Urothelium cell line (cell line): Measurements from ENCODE around the gene CST9.
"Not testable (repeated sequence)": the region's sequence is repeated elsewhere in the genome, so short reads cannot be mapped to it uniquely, and the experiment has no call there.

ENCODE experiments used
- DNase-seq: peaks from one replicate; pipeline ENCODE4 v3.0.0; 2011; ENCODE audit warnings: low spot score, mixed read lengths
- FAIRE-seq: peaks from 2 replicates; lab custom pipeline; 2011; peaks lifted over from hg19 to GRCh38; lab: Jason Lieb, UNC

The CST9 gene

GRCh38 chr20:23637282-23638221 is 31.8 kb upstream of the CST9 start, which contains the start of gene CST3:
Gene CST3, minus strand, starts transcription at chr20:23637955. Its CDS starts 93 bp downstream, at chr20:23637862.
- DNase-seq, result peak; percentile 91
- FAIRE-seq, result no peak

DNA sequence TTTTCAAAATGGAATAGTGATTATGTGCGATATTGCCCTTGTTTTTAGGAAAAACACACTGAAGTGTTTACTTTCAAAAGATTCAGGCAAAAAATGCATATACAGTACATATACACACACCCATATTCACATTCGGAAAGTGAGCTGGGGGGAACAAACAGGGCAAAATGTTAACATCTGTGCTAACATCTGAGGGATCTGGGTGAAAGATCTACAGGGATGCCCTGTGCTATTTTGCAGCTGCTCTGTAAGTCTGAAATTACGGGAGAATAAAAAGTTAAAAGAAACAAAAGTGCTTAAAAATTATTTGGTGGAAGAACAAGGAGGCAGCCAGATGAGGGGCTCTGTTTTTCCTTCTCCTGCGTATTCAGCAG is 31.2 kb upstream of the CST9 start:
- no peak for DNase-seq
- no peak for FAIRE-seq

- FAIRE-seq (no peak), DNase-seq (no peak)
Measured at GRCh38 chr20:23636182-23636907, 30.6 kb upstream of the CST9 start.

DNA sequence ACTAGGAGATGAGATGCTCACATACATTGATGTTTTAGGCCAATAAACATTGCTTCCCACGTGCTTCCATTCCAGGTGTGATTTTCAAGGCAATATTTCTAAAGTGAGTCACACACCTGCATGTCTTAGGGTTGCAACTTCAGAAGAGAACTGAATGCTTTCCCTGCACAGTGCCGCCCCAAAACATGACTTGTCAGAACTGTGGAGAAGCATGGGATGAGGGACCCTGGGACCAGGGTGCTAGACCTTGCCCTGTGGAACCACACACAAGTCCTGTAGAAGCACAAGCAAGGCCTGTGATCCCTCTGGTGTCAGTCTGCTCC is 30.0 kb upstream of the CST9 start:
- FAIRE-seq, result peak; percentile 42
- DNase-seq, result not testable (repeated sequence)

- DNase-seq, result no peak
- FAIRE-seq, result peak; percentile 17
Measured at GRCh38 chr20:23634985-23635767, 29.5 kb upstream of the CST9 start.

DNA sequence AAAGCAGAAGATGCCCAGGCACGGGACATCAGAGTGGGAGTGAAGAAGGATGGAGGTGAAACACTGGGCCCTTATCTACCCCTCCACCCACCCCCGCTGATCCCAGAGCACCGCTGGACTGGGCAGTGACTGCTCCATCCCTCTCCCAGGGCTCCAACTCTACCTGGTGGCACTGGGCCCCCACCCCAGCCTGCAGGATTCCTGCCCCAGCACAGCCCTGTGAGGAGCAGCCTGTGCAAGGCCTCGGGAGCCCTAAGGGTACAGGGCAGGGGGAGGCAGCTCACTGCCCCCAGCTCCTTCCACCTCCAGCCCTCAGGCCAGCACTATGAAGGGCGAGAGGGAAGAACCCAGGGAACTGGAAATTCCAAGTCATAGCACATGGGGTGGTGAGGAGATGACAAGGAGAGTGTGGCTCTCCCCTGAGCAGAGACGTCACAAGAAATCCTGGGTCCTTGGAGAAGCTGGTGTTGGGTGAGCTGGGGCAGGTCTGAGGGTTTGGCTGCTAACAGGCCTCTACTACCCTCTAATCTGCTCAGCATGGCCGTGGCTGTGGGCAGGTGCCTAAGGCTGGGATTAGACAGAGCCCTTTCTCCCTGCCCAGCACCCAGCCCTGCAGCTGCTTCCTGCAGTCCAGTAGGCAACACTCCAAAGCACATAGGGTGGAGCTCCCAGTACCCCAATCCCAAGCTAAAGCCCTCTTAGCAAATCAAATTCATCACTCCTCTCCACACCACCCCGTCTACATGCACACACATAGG is 28.5 kb upstream of the CST9 start:
- FAIRE-seq (no peak), DNase-seq (no peak)

DNA sequence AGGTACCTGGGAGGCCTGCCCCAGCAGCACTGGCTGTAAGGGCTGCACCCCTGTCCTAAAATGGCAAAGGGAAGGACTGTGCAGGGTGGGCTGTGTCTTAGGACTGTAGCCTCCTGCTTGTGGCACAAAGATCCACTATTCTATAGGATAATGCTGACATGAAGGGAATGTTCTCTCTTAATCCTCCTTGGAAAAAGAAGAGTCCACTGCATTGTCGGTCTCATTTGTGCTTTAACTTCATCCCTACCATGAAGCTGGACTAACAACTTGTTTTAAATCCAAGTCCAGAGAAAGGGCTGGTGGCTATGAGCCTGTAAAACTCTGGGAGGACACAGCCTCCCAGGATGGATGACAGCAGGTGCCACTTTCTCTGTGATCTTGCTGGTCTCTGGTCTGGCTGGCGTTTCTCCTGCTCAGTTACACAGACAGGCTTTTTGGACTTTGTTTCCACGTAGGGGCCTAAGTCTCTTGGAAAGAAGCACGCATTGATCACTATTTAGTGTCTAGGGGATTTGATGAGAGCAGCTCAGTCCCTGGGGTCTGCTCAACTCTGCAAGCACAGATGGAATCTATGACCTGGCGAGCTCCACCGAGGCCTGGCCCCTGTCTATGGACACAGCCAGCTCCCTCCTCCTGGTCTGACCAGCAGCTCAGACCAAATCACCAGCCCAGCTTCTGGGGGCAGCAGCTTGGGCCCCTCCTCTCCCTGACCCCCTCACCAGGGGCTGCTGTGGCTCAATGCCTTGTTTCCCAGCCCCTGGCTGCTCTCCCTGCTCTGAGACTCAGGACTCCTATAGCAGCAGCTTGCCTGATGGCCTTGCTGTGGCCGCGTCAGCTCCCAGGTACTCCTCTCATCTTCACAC is 27.2 kb upstream of the CST9 start:
- DNase-seq (no peak), FAIRE-seq (no peak)

DNA sequence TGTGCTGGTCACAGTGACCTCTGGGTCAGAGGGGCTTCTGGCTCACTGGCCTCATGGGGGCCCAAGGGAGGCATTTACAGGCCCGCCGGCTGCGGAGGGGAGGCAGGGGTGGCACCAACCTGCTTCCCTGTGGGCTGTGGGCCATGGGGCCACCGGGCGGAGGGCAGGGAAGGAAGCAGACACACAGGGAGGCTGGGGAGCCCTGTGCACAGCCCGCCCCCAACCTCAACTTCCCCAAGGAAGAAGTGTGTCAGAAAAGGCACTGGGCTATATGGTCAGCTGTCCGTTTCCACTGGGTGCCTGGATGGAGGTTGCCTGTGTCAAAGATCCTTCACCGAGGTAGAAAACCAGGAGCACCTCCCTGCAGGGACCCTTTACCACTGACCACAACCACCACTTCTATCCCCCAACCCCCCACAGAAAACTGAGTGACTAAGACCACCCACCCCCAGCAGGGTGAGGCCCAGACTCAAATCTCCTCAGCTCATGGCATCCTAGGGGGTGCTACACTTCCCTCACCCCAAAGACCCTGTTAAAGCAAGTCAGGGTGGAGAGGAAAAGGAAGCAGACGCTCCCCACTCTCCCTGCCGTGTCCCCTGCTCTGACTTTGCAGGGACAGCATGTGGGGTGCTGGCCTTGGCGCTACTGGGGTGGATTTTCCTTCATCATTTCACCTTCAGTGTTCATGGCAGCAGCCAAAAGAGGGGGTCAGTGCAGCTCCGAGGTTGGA is 26.4 kb upstream of the CST9 start:
- no peak for FAIRE-seq
- no peak for DNase-seq

DNA sequence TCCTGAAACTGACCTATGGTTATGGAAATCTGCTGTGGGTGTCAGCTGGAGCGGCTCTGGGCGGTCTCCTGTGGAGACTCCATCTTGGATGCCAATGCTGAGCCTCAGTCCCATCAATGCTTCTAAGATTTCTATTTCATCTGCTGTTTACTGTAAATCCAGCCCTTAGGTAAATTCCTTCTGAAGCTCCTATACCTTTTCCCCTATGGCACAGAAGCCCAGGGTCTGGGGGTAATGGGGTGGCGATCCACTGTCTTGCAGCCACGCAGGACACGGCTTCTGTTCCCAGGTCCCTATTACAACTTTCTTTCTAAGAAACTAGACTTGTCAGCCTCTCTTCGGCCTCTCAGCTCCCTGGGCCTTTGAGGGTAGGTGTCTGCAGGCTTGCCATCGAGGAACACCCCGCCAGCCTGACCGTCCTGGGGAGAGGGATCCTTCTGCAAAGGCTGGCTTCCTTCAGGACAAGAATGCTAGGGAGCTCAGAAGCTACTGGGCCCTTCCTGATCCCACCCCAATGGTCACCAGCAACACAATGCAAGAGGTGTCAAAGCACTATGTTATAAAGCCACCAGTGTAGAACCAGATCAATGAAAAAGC is 25.6 kb upstream of the CST9 start:
- DNase-seq (no peak), FAIRE-seq (no peak)

DNA sequence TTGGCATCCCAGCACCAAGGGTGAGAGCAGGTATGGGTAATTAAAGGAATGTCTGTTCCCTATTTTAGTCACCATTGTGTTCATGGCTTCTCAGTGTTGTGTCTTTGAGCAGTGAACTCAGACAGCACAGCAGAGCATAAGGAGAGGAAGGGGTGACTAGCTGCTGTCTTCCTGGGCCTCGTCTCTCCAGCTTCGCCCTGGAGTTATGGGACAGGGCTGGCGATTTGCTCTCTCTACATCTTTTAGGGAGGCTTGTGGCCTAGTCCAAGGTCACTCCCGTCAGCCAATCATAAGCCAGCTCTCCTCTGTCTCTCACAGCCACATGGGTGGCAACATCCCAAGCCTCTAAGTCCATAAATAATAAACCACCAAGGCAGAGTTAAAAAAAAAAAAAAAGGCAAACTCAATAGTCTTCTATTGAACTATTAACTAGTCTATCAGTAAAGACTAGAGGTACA is 24.7 kb upstream of the CST9 start:
- FAIRE-seq, result no peak

GRCh38 chr20:23629542-23630391 is 24.1 kb upstream of the CST9 start:
- no peak for DNase-seq

More for the DNA sequence above, 24.7 kb upstream of the CST9 start:
- DNase-seq, result no peak

GRCh38 chr20:23629017-23629541 is 23.4 kb upstream of the CST9 start:
- DNase-seq, result peak; percentile 81
- no peak for FAIRE-seq

More at GRCh38 chr20:23629542-23630391, 24.1 kb upstream of the CST9 start:
- no peak for FAIRE-seq

DNA sequence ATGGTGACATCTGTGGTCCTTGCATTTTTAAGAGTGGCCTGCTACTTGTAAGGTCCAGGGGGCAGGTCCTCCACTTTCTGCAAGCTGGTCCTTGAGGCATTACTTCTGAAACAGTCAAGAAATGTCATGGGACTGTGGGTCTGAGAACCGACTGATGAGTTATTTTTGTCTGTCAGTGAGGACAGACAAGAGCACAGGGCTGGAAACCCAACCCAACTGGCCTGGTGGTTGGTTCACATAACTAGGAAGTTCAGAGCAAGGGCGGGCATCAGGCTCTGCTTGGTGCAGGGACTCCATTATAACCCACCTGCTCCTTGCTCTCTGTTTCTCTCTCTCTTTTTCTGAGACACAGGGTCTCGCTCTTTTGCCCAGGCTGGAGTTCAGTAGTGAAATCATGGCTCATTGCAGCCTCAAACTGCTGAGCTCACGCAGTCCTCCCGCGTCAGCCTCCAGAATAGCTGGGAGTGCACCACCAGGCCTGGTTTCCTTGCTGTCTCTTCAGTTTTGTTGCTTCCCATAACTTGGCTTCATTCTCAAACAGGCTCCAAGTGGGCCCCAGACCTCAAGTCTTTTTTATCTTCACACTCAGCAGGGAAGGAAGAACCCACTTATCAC is 22.8 kb upstream of the CST9 start:
- FAIRE-seq (no peak), DNase-seq (no peak)

GRCh38 chr20:23627501-23627900 is 21.8 kb upstream of the CST9 start:
- DNase-seq (no peak), FAIRE-seq (no peak)

DNA sequence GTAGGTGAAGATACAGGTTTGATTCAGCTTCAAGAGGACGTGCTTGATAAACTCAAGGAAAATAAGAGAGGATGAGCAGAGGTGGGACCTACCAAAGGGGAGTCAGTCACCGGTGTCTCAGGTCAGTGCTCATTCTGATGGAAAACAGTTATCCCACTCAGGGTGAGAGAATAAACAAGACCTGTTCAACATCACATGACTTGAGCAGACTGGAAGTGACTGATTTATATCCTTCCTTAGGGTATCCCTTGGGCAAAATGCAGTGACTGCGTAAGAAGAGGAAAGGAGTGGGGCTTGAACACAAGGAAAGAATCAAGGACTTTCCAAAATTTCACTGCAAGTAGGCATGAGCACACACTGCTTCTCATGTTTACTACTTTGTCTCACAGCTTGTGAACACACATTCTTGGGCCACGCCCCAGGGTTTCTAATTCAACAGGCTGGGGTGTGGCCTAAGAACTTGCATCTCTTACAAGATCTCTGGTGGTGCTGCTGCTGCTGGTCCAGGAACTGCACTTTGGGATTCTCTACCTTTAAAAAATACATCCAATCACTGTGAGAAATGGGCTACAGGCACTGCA is 20.4 kb upstream of the CST9 start:
- no peak for FAIRE-seq
- DNase-seq, result no peak

DNA sequence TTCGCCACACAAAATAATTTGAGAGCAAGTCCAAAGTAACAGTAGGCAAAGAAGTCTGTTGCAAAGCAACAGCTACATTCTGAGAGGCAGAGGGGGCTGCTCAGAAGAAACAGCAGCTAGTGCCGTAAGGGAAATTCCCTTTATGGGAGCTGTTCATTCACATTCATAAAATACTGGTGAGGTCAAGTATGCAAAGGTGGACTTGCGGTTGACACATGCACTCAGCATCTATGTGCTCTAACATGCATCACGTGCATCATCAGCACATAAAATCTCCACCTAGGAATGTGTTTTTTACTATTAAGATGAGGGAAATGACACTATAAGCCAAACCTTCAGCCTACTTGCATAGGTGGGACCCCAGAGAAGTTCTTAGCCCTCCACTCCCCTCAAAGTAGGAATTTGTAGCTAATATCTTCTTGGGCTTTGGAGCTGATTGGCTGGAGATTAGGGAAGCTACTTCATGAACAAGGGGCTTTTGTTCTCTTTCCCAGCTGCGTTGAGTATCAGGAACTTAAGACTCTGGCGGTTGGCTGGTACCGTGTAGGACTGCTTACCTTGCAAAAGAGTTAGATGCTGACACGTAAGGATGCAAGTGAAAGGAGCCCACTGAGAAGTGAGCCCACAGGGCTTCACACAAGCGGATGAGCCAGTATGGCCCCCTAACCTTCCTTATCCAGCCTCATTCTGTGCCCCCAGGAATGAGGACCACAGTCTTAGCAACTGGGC is 19.7 kb upstream of the CST9 start:
- FAIRE-seq, result no peak

More for the DNA sequence above, 19.7 kb upstream of the CST9 start:
- no peak for DNase-seq
